T-helper 1 cell (primary cell): Measurements from ENCODE around the gene PCNT.

Source experiments
- DNase-seq, 5 donors: peaks; one replicate each; pipeline ENCODE4 v3.0.0-alpha.2; 2012 to 2020

The PCNT gene

GRCh38 chr21:46409641-46410406, 85.9 kb downstream of the PCNT start:
- no peak for DNase-seq

DNA sequence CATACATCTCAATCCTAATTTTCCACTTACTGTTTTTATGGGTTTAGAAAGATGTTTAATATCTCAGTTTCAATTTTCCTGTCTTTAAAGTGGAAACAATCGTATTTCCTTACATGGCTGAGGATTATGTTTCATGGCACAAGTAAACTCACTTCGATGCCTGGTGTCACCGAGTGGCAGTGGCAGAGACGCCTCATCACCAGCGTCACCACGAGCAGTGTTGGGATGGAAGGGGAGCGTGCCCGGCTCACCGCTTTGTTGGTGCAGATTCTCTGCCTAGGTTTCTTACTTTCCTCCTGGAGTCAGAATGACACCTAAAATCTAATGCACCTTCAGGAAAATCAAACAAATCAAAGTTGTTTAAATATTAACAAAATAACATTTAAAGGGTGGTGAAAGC, 86.6 kb downstream of the PCNT start:
- DNase-seq, result no peak

DNA sequence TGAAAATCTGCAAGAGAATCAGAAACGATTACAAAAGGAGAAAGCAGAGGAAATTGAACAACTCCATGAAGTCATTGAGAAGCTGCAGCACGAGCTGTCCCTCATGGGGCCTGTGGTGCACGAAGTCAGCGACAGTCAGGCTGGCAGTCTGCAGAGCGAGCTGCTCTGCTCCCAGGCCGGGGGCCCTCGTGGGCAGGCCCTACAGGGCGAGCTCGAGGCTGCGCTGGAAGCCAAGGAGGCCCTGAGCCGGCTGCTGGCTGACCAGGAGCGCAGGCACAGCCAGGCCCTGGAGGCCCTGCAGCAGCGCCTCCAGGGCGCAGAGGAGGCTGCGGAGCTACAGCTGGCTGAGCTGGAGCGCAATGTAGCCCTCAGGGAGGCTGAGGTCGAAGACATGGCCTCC, 87.3 kb downstream of the PCNT start:
- no peak for DNase-seq

GRCh38 chr21:46411691-46412090, 87.7 kb downstream of the PCNT start:
- DNase-seq, result no peak

GRCh38 chr21:46412521-46413364, 88.8 kb downstream of the PCNT start:
- no peak for DNase-seq

DNA sequence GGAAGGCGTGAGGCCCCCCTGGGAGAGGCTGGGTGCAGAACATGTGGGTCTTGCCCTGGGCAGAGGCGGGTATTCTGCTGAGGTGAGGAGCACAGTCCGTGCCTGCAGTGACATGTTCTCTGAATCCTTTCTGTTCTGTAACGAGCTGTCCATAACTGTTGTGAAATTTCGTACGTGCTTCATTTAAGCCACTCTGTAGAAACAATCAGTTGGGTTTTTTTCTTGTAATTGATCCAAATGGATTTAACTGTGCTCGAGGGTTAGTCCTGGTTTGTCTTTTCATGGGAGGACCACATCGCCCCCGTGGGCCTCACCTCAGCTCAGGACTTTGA, 89.4 kb downstream of the PCNT start:
- DNase-seq, result no peak

- DNase-seq, result no peak
Observed at GRCh38 chr21:46414965-46415275, 91.0 kb downstream of the PCNT start.

GRCh38 chr21:46416551-46416950, 92.6 kb downstream of the PCNT start:
- no peak for DNase-seq

- DNase-seq, result no peak
Observed at GRCh38 chr21:46418265-46418946, 94.5 kb downstream of the PCNT start.

GRCh38 chr21:46420241-46421190, 96.6 kb downstream of the PCNT start:
- DNase-seq, result no peak

- DNase-seq, result no peak
Observed at GRCh38 chr21:46421191-46421750, 97.3 kb downstream of the PCNT start.

DNA sequence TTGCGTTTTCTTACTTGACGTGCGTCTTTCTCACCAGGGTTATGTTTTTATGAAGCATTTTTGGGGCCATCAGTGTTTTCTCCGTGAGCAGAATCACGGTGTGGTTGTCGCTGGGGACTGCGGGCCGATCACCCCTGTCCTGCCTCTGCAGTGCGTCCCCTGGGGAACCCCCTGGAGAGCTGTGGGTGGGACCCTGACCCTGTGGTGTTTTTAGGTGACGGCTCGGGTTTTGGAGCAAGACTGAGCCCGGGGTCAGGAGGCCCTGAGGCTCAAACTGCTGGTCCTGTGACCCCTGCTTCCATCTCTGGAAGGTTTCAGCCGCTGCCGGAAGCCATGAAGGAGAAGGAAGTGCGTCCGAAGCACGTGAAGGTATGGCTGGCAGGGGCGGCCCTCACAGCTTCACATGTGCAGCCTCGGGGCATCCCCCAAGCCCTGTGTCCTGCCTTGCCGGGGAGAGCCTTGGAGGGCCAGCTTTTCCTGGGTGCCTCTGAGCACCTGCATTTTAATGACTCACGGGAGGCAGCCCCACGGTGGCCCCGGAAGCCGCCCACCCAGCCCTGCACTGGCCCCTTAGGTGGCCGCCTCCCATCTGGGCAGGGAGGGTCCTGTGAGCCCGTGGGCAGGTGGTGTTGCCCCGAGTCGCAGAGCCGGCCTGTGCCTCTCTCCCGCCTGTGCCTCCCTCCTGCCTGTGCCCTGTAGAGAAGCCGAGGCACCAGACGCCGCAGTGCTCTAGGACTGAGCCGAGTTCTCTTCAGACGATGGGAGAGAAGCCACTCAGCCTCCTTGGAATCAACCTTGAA, 98.0 kb downstream of the PCNT start:
- DNase-seq, result no peak

GRCh38 chr21:46422636-46423241, 98.8 kb downstream of the PCNT start:
- no peak for DNase-seq

DNA sequence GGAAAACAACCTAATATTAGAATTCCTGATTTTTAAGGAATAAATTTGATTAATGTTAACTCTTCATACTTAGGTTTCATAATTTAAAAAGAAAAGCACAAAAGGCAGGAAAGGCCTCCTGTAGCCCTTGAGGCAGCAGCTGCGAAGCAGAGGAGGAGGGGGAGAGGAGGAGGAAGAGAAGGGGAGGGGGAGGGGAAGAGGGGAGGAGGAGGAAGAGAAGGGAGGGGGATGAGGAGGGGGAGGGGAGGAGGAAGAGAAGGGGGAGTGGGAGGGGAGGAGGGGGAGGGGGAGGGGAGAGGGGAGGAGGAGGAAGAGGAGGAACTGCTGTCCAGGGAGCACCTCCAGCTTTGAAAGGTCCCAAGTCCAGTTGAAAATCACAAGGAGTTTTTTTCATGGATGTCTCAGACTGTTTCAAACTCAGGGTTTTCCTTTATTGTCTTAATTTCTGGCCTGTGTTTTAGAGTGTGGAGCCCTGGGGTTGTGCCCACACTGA, 99.6 kb downstream of the PCNT start:
- no peak for DNase-seq

GRCh38 chr21:46424039-46424591, 100.2 kb downstream of the PCNT start:
- peak in 1 of 5 donors; percentile 10 for DNase-seq

DNA sequence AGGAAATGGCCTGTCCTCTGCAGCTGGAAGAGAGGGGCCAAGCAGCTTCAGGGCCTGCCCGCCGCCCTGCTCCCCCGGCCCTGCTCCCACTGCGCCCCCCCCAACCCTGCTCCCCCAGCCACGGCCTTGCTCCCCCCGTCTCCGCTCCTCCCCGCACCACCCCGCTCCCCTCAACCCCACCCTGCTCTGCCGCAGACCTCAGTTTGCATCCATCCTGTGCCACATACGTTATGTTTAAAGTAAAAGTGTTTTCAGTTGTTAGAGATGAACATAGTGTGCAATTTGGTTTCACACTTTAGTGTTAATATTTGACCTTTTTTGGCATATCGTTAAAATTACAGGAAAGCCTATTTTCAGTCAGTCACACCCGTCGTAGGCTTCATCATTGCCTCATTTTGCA, 100.7 kb downstream of the PCNT start:
- DNase-seq, result peak in 2 of 5 donors; percentile 19 to 31

DNA sequence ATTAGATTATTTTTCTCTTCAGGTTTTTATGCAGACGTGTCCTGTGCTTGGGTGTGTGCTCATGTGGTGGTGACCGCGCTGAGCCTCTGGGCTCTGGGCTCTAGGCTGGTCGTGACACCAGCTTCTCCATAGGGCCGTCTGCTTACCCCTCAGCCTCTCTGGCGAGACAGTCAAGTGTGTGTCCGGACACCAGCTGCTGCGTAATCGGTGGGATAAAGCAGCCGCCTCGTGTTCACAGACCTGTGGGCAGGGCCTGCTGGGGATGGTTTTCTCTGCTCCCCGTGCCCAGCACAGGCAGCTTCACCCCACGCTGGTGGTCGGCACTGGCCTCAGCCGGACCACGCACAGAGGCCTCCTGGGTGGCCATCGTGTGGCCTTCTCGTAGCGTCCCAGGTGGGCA, 101.1 kb downstream of the PCNT start:
- DNase-seq, result no peak

- peak in 4 of 5 donors; percentile 22 to 57 (median 34) for DNase-seq
Observed at GRCh38 chr21:46425571-46425970, 101.6 kb downstream of the PCNT start.

DNA sequence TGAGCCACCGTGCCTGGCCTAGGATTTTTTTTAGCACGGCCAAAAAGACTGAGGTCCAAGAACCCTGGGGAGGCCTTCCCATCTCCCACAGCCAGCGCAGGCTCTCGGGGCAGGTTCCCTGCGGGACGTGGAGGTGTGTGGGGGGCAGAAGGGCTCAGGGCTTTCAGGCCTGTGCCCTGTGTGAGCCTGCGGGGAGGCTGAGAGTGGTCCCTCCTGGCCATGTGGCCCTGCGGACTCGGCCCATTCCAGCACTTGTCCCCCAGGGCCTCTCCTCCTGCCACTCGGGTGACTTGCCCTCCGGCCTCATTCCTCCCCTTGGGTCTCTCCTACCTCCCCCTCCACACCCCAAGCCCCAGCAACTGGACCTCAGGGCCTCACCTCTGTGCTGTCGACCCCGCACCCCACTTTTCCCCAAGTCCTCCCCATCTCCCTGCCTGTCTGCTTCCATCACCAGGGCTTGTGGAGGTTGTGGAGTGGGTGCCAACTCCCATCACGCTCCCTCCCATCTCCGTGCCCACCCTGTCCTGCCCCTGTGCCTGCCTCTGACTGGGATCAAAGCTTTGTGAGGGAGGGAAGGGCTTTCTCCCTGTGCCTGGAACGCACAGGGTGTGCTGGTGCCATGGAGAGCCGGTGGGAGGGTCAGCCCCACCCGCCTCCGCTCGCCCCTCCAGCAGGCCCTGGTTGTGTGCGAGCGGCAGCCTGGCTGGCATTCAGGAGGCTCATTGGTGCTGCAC, 102.5 kb downstream of the PCNT start:
- DNase-seq, result no peak

DNA sequence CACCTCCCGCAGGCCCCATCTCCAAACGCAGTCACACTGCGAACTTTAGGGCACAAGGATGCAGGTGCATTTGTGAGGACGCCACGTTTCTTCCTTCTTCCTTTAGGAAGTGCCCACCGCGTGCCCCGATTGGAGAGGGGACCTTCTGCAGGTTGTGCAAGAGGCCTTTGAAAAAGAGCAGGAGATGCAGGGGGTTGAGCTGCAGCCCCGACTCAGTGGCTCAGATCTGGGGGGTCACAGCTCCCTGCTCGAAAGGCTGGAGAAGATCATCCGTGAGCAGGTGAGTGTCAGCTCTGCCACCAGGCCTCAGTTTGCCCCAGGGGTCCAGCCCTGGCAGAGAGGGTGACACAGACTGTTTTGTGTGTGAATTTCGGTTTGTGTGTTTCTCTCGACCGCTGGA, 103.6 kb downstream of the PCNT start:
- no peak for DNase-seq
